HG02610 (cell line): ENCODE measurements around the gene SPCS1.
"Not testable (repeated sequence)": the region's sequence is repeated elsewhere in the genome, so short reads cannot be mapped to it uniquely, and the experiment has no call there.

Source experiments
- ATAC-seq: cut with Tn5 transposase; IDR thresholded peaks from one replicate; pipeline ENCODE4 v1.9.1; 2021; ENCODE audit warnings: mild to moderate bottlenecking, moderate library complexity; ENCODE audit not compliant: unreplicated experiment

The SPCS1 gene

DNA sequence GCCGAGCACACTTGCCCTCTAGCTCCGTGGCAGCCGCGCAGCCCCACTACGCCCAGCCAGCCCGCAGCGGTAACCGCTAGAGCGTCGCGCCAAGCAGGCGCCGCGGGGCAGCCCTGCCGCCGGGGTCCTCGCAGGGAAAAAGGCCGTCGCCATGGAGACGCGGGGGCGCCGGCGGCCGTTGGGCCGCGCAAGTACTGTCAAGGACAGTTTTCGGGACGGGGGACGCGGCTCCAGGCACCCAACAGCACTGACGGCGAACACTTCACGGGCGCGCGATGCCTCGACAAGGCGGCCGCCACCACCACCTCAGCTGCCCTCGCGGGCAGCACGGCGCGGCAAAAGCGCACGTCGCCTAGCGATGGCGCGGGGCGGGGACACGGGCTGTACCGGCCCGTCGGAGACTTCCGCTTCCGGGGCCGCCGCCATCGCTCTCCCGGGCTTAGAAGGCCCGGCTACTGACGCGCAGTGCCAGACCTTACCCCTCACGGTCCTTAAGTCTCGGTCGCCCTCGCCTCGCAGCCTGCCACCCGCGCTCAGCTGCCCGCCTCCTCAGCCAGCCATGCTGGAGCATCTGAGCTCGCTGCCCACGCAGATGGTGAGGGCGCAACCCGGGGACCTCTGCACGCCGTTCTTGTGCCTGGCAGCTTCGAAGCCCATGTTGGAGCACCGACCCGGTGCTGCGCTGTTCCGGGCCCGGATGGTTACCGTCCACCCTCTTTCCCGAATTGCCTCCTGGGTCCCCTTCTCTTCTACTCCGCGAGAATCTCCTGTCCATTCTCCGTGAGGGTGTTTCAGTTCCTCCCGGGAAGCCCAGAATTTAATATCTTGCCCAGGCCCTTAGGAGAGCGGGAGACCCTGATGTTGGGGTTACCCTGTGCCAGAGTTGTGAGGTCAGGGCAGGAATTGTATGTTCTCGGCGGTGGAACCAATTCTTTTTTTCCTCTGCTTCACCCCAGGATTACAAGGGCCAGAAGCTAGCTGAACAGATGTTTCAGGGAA, at the start of gene SPCS1, which contains the start of gene GLT8D1:
SPCS1 (plus strand) TSS at position 419 of the 999 bp plus-strand sequence; CDS start at position 560, 141 bp downstream.
GLT8D1 (minus strand) TSS at position 104 of the 999 bp plus-strand sequence. CDS start 5,331 bp downstream, outside the sequence.
- peak; percentile 83 for ATAC-seq

- no peak for ATAC-seq
Measured at GRCh38 chr3:52660046-52660445, 45.9 kb upstream of the SPCS1 start.

DNA sequence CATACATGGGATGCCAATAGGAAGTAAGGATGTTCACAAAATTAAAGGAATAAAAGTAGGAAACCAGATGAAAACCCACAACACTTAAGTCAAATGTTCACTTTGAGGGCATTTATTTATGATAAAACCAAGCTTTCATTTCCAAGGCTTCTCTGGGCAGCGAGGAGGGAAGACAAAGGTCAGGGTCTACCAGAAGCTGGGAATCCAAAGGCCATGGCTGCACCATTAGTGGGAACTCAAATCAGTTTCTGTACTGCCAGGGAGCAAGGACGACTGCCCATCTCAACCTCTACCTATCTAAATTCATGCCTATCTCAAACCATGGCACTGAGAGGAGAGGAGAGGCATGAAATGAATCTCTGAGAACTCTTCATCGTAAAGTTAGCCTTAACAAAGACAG, 42.8 kb upstream of the SPCS1 start:
- no peak for ATAC-seq

GRCh38 chr3:52670621-52671521, 35.0 kb upstream of the SPCS1 start:
- peak; percentile 95 for ATAC-seq

GRCh38 chr3:52671676-52672075, 34.2 kb upstream of the SPCS1 start:
- no peak for ATAC-seq

GRCh38 chr3:52676201-52676600, 29.7 kb upstream of the SPCS1 start:
- not testable (repeated sequence) for ATAC-seq

- no peak for ATAC-seq
Measured at GRCh38 chr3:52678265-52679198, 27.4 kb upstream of the SPCS1 start.

DNA sequence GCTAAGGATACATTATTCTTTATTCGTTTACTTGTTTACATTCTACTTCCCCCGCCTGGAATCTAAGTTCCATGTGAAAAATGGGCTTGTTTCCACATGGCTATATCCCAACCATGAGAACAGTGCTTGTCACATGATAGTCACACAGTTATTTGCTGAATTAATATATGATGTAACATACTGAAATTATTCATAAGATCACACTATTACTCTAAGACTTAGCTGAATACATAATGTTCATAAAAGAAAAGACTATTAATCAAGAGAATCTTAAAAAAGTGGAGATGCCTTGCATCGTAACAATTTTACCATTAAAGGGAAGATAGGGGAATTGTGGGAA, 26.7 kb upstream of the SPCS1 start:
- ATAC-seq, result no peak

- ATAC-seq, result no peak
Measured at GRCh38 chr3:52679811-52680210, 26.1 kb upstream of the SPCS1 start.

GRCh38 chr3:52681596-52681995, 24.3 kb upstream of the SPCS1 start:
- no peak for ATAC-seq

DNA sequence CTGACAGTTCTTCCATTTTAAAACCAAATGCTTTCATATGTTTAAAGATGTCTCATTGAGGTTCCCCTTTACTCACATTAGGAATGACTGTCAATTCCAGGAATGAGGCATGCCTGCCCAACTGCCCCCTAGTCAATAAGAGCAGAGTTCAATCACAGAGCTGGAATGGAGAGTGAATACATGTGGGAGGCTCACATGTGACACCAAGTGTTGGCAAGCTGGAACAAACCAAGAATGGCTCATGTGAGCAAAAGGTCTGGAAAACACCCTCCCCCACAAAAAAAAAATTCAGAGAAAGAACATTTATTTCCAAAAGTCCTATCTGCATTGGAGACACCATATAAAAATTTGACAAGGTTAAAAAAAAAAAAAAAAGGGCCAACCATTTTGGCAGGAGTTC, 23.9 kb upstream of the SPCS1 start:
- ATAC-seq, result peak; percentile 37

- ATAC-seq, result no peak
Measured at GRCh38 chr3:52683611-52684010, 22.3 kb upstream of the SPCS1 start.

DNA sequence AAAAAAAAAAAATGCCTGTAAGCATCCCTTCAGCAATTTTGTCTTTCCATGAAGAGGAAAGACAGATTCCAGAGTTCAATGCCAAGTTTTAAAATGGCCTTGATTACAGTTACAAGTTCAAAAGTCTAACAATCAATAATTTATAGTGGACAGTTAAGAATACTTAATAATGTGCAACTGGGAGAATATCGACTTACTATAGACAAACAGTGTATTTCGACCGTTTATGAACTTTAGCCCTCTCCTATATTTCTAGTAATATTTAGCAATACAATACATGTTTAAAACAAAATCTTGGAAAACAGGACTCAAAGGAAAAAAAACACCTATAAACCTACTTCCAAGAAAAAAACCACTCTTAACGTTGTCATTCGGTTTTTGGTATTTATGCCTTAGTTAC, 21.7 kb upstream of the SPCS1 start:
- ATAC-seq, result no peak

GRCh38 chr3:52685285-52685708, 20.6 kb upstream of the SPCS1 start:
- ATAC-seq, result peak; percentile 73

DNA sequence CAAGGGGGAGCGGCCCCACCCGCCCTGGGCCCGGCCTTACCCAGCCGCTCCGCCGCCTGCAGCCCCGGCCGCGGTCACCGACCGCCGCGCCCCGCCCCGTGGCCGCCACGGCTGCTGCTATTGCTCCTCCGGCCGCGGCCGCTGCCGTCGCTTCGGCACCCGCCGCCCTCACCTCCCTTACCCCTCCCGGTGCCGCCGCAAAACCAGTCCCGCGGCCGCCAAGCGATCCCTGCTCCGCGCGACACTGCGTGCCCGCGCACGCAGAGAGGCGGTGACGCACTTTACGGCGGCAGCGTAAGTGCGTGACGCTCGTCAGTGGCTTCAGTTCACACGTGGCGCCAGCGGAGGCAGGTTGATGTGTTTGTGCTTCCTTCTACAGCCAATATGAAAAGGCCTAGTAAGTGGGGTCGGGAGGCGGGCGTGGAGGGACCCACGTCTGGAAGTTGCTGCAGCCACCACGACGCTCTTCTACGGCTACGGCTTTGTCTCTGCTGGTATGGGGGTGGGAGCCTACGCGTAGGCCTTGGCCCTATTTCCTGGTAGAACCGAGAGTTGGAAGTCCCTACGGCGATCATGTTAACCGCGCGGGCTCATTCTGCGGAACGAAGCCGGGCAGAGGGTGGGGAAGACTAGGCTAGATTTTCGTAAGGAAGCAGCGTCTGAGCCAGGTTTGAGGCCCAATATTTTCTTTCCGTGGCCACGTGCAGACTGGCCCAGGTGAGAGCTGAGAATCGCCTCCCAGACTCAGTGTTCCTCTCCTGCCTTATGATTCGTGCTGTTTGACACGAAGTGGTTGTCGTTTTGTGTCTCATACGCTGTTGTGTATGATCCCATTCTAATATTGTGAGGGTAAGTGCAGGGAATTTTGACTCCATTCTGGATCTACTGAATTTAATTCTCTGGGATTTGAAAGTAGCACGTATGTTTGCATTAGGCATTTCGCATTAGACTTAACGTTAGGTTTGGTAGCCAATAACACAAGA, 19.9 kb upstream of the SPCS1 start, which contains the start of the genes GNL3 and PBRM1:
GNL3 (plus strand) TSS at position 324 of the 983 bp plus-strand sequence; CDS start at position 385, 61 bp downstream.
PBRM1 (minus strand) TSS at position 205 of the 983 bp plus-strand sequence.
- peak; percentile 52 for ATAC-seq

DNA sequence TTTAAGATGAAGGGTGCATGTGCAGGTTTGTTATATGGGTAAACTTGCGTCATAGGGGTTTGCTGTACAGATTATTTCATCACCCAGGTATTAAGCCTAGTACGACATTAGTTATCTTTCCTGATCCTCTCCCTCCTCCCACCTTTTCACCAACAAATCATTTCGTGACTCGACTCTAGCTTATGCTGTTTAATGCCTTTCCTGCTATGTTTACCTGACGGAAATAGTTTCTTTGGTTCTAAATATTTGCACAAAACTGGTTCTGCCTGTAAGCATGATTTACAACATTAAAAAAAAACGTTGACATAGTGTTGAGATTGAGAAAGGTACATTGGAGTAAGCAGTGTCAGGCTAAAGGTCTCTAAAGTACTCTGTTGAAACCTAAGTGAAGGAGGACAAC, 17.6 kb upstream of the SPCS1 start:
- no peak for ATAC-seq

DNA sequence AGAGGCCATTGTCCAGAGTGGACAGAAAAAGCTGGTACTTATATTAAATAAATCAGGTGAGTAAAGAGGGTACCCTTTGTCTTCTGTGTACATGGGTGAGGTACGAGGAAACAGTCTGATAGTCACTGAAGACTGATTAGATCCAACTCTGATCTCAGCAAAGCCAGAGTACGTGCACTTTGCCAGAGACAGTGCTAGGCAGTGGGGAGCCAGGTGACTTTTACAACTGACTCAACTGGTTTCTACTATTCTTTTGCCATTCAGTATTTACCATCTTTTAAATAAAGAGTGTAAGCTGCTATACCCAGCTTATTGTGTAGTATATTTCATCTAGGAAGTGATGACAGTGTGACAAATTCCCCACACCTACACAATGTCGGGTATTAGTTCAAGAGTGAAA, 16.8 kb upstream of the SPCS1 start:
- no peak for ATAC-seq

DNA sequence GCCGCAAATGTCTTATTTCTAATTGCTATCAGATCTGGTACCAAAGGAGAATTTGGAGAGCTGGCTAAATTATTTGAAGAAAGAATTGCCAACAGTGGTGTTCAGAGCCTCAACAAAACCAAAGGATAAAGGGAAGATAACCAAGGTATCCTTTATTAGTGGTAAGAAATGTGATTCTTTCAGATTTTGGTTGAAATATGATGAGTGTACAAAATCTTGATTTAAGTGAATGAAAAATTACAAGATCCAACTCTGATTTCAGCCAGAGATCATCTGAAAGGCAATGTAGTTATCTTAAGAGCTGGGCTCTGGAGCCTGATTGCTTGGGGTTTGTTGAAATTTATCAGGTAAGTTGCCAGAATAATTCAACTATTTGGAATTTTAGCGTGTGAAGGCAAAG, 15.3 kb upstream of the SPCS1 start:
- no peak for ATAC-seq

GRCh38 chr3:52693071-52693470, 12.8 kb upstream of the SPCS1 start:
- ATAC-seq, result no peak
